Neutrophil (primary cell): ENCODE data around the gene FBXW5.

ENCODE experiments used
- H3K27ac ChIP-seq: fragments of 200-600 bp; sonication (generic); 2 replicates; pipeline ENCODE4 v1.5.1; 2016; ENCODE audit warnings: mild to moderate bottlenecking, moderate library complexity
- H3K27me3 ChIP-seq: fragments of 200-600 bp; sonication (generic); 2 replicates; pipeline ENCODE4 v1.6.0; 2016; ENCODE audit warnings: mild to moderate bottlenecking
- H3K36me3 ChIP-seq: fragments of 200-600 bp; sonication (generic); 2 replicates; pipeline ENCODE4 v1.5.1; 2017
- H3K4me1 ChIP-seq, 2 experiments: fragments of 200-600 bp in 1 of 2; sonication (generic) in 1 of 2; 1 replicate in 1 of 2; 2 replicates in 1 of 2; pipeline versions ENCODE4 v1.5.1 to v1.6.1; 2013 to 2016; ENCODE audit warnings: low read depth in 1 of 2, low read length in 1 of 2, mild to moderate bottlenecking in 1 of 2, moderate library complexity in 1 of 2; ENCODE audit not compliant: control insufficient read depth in 1 of 2, insufficient read depth in 1 of 2
- H3K4me3 ChIP-seq, 2 experiments: fragments of 200-600 bp in 1 of 2; sonication (generic) in 1 of 2; 1 replicate in 1 of 2; 2 replicates in 1 of 2; pipeline ENCODE4 v1.5.1; 2013 to 2016; ENCODE audit warnings: low read depth in 1 of 2, low read length in 1 of 2, mild to moderate bottlenecking in 1 of 2, moderate library complexity in 1 of 2
- H3K9me3 ChIP-seq: fragments of 200-600 bp; sonication (generic); 2 replicates; pipeline ENCODE4 v1.5.1; 2016
- TF ChIP-seq, protein P1 (sequence below): fragments of 200-600 bp; sonication (generic); IDR thresholded peaks from 2 replicates; pipeline ENCODE4 v1.5.1; 2016; ENCODE audit warnings: antibody characterized with exemption

FBXW5 gene

DNA sequence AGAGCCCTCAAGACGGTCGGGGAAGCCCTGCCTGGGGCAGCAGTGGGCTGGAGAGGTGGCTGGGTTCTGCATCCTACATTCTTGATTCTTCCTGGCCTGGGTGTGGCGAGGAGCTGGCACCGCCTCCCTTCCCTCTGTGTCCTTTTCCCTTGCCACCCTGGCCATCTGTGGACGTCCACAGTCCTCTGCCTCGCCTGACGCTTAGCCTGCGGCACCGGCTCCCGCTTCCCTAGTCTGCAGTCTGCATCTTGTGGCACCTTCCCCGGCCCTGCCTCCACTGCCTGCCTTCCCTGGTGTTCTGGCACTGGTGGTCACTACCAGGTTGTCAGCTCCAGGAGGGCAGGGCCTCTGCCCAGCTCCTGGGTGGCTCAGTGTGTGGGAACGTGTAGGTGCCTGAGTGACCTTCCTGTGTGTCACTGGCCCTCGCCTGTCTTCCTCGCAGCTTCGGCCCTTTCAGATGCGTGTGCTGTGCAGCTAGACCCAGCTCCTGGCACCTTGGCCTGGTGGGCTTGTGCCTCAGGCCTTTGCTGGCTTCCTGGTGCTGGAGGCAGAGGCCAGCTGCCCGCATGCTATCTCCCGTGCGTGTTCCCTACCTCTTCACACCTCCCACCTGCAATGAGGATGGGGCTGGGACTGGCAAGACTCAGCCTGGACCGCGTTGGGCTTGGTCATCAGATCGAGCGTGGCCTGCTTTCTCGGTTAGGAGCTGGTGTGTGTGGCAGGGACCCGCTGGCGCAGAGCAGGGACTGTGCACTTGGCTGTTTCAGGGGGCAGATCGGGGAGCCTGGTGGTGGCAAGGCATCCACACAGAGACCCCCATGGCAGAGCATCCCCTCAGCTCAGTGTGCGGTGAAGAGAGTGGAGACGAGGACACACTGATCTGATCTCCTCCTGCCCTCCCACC lies 37.3 kb downstream of the FBXW5 start:
- peaks cover 55% of the 10 kb centered on the region for H3K36me3 ChIP-seq
- TF ChIP-seq, protein P1, sequence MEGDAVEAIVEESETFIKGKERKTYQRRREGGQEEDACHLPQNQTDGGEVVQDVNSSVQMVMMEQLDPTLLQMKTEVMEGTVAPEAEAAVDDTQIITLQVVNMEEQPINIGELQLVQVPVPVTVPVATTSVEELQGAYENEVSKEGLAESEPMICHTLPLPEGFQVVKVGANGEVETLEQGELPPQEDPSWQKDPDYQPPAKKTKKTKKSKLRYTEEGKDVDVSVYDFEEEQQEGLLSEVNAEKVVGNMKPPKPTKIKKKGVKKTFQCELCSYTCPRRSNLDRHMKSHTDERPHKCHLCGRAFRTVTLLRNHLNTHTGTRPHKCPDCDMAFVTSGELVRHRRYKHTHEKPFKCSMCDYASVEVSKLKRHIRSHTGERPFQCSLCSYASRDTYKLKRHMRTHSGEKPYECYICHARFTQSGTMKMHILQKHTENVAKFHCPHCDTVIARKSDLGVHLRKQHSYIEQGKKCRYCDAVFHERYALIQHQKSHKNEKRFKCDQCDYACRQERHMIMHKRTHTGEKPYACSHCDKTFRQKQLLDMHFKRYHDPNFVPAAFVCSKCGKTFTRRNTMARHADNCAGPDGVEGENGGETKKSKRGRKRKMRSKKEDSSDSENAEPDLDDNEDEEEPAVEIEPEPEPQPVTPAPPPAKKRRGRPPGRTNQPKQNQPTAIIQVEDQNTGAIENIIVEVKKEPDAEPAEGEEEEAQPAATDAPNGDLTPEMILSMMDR = no peak
- H3K4me1 ChIP-seq = peaks cover 7 to 15% of the 10 kb centered on the region in 2 experiments
- H3K9me3 ChIP-seq = no peaks in the 10 kb centered on the region
- no peaks in the 10 kb centered on the region for H3K27me3 ChIP-seq
- no peak overlapping the region for H3K4me3 ChIP-seq
- H3K27ac ChIP-seq = no peak overlapping the region

DNA sequence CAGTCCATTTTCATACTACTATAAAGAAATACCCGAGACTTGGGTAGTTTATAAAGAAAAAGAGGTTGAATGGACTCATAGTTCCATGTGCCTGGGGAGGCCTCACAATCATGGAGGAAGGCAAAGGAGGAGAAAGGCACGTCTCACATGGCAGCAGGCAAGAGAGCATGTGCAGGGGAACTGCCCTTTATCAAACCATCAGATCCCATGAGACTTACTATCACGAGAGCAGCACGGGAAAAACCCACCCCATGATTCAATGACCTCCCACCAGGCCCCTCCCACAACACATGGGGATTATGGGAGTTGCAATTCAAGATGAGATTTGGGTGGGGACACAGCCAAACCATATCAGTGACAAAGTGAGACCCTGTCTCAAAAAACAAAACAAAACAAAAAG lies 38.3 kb downstream of the FBXW5 start:
- no peak overlapping the region for H3K4me3 ChIP-seq
- H3K36me3 ChIP-seq = peaks cover 65% of the 10 kb centered on the region
- H3K27ac ChIP-seq = no peak overlapping the region
- no peaks in the 10 kb centered on the region for H3K27me3 ChIP-seq
- TF ChIP-seq, protein P1 = no peak
- peaks cover under 1 to 7% of the 10 kb centered on the region in 2 experiments for H3K4me1 ChIP-seq
- H3K9me3 ChIP-seq = no peaks in the 10 kb centered on the region

GRCh38 chr9:136903041-136903554 lies 41.4 kb downstream of the FBXW5 start:
- Histone ChIP-seq H3K27ac (no peak overlapping the region), H3K36me3 (peaks cover 77% of the 10 kb centered on the region)

DNA sequence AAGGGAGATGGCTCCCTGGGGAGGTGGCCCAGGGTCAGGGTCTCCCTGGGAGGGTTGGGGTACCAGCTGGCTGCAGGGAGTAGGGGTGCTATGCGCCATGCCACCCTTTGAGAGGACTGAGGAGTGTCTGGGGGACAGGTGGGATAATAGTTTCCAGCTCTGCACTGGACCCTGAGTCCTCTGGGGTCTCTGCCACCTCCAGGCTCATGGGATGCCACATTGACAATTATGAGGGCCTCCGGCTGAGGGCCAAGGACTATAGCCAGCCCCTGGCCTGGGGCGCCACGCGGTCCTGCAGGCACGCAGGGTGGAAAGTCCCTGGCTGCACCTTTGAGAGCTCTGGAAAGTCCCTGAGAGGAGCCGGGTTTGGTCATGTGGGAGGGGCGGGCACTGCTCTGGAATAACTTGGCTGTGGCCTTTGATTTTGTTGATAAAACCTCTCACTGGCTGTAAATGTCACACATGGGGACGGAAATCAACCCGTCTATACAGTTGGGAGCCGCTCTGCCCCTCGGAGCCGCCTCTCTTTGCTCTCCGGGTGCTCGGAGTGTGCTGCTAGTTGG lies 42.2 kb downstream of the FBXW5 start:
- no peaks in the 10 kb centered on the region for H3K27me3 ChIP-seq
- H3K4me3 ChIP-seq = no peak overlapping the region
- TF ChIP-seq, protein P1 = no peak
- H3K36me3 ChIP-seq = peaks cover 69% of the 10 kb centered on the region
- no peaks in the 10 kb centered on the region for H3K9me3 ChIP-seq
- H3K27ac ChIP-seq = no peak overlapping the region
- H3K4me1 ChIP-seq = peaks cover 0 to 11% of the 10 kb centered on the region in 2 experiments

More at GRCh38 chr9:136903041-136903554, 41.4 kb downstream of the FBXW5 start:
- Histone ChIP-seq H3K27me3 (no peaks in the 10 kb centered on the region), H3K9me3 (no peaks in the 10 kb centered on the region), H3K4me1 (peaks cover 0 to 11% of the 10 kb centered on the region in 2 experiments), H3K4me3 (no peak overlapping the region)
- TF ChIP-seq, protein P1 = no peak

DNA sequence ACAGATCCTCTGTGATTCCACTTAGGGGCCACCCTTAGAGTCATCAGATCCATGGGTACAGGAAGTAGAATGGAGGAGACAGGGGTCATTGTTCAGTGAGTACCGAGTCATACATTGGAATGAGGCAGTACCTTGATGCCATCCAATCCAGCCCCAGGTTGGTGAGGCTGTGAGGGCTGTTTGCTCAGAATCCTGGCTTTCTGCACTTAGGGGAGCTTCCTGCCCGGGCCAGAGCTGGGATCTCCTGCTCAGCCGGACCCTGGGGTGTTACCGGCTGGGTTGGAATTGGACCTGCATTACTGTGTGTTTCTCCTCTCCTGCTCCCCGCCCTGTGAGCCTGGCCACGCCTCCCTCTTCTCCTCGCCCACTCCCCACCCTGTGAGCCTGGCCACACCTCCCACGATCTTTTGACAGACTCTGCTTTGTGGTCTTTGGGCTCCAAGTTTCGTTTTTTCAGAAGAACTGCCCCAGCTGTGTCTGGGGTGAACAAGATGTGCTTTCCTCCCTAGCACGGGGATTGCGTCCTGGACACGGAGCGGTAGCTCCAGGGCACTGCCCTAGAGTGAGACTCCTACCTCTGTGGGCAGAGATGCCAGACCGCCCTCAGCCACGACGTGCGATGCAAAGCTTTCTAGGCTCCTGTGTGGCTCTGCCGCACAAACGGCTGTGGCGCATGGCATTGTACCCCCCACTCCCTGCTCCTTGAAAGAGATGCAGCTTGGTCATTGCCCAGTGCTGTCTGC lies 42.9 kb downstream of the FBXW5 start:
- Histone ChIP-seq H3K27ac (no peak overlapping the region), H3K9me3 (no peaks in the 10 kb centered on the region), H3K4me3 (no peak overlapping the region), H3K4me1 (peaks cover 0 to 11% of the 10 kb centered on the region in 2 experiments), H3K36me3 (peaks cover 63% of the 10 kb centered on the region), H3K27me3 (no peaks in the 10 kb centered on the region)
- TF ChIP-seq, protein P1 = no peak
